T-helper 1 cell treated with Interleukin-12 subunit alpha and Interleukin-12 subunit beta and Interleukin-4 antibody, amounts not matched to agents 30 μg/mL and 1 μg/mL, for 36 hours (primary cell): Measurements from ENCODE around the gene LRCH2.

Experiments used
- H3K27ac Mint-ChIP-seq: one replicate; pipeline ENCODE4 v1.8.0; 2021; ENCODE audit warnings: mild to moderate bottlenecking, mixed read lengths
- H3K27me3 Mint-ChIP-seq: one replicate; pipeline ENCODE4 v1.8.0; 2021; ENCODE audit warnings: low read depth, mixed read lengths
- H3K36me3 Mint-ChIP-seq: one replicate; pipeline ENCODE4 v1.8.0; 2021; ENCODE audit warnings: low read depth, mixed read lengths
- H3K4me1 Mint-ChIP-seq: one replicate; pipeline ENCODE4 v1.8.0; 2021; ENCODE audit warnings: low read depth, mixed read lengths
- H3K4me3 Mint-ChIP-seq: one replicate; pipeline ENCODE4 v1.8.0; 2021; ENCODE audit warnings: mild to moderate bottlenecking, moderate library complexity, mixed read lengths
- H3K9me3 Mint-ChIP-seq: one replicate; pipeline ENCODE4 v1.8.0; 2021; ENCODE audit warnings: mixed read lengths

Gene LRCH2

GRCh38 chrX:115183980-115184379, 49.9 kb downstream of the LRCH2 start:
- Mint-ChIP-seq H3K4me1 (no peaks in the 10 kb centered on the region), H3K27ac (no peak overlapping the region), H3K36me3 (no peaks in the 10 kb centered on the region), H3K27me3 (no peaks in the 10 kb centered on the region), H3K4me3 (no peak overlapping the region), H3K9me3 (peaks cover under 1% of the 10 kb centered on the region)

DNA sequence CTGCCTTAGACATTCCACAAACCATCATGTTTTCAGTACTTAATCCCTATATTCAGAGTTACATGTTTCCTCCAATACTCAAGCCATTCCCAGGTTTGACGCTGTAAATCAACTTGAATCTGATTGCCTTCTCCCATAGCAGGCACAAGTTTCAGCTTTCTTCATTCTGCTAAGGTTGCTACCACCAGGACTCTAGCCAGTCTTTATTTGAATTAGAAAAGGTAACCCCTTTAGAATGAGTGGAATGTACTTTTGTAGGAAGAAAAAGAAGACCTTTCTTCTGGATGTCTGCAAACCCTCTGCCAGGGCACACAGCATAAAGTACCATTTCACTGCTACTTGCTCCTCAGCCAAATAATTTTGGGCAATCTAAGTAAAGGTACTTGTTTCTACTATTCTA, 55.4 kb downstream of the LRCH2 start:
- Mint-ChIP-seq H3K4me3 (no peak overlapping the region), H3K36me3 (no peaks in the 10 kb centered on the region), H3K27me3 (no peaks in the 10 kb centered on the region), H3K4me1 (no peaks in the 10 kb centered on the region), H3K9me3 (no peaks in the 10 kb centered on the region), H3K27ac (no peak overlapping the region)

- Mint-ChIP-seq H3K27ac (no peak overlapping the region), H3K4me1 (no peaks in the 10 kb centered on the region), H3K9me3 (no peaks in the 10 kb centered on the region), H3K36me3 (no peaks in the 10 kb centered on the region), H3K27me3 (no peaks in the 10 kb centered on the region), H3K4me3 (no peak overlapping the region)
These were observed 56.0 kb downstream of the LRCH2 start for GRCh38 chrX:115177932-115178331.

DNA sequence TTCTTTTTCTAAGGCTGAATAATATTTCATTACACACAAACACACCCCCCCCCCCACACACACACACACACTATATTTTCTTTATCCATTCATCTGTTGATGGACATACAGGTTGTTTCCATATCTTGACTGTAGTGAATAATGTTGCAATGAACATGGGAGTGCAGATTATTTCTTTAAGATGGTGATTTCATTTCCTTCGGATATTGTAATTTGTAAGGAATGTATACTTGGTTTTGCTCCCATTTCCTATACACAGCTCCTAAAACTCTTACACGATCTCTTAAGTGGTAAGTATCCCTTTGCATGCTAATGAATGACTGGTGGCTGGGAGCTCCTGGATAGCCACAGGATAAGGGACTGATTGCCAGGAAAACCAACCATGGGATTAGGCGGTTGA, 59.3 kb downstream of the LRCH2 start:
- Mint-ChIP-seq H3K4me1 (no peaks in the 10 kb centered on the region), H3K27ac (no peak overlapping the region), H3K9me3 (no peaks in the 10 kb centered on the region), H3K27me3 (no peaks in the 10 kb centered on the region), H3K36me3 (no peaks in the 10 kb centered on the region), H3K4me3 (no peak overlapping the region)

DNA sequence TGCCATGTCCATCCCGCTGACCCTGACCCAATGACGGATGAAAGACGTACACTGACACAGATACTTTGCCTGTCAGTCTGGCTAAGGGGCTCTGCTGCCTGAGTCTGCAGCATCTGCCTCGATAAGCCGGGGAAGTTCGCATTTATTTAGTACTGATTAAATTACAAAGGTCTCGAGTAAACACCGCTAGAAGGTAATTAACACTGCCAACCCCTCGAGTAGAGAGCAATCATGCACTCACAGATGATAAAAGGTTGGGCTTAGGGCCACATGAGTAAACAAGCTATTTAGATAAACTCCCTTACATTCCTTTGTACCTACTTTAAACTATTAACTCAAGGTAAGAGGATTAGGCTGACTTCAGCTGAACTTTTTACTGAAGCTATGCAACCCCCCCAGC, 60.7 kb downstream of the LRCH2 start:
- H3K9me3 Mint-ChIP-seq: no peaks in the 10 kb centered on the region
- no peaks in the 10 kb centered on the region for H3K36me3 Mint-ChIP-seq
- H3K27ac Mint-ChIP-seq: no peak overlapping the region
- no peaks in the 10 kb centered on the region for H3K27me3 Mint-ChIP-seq
- no peak overlapping the region for H3K4me3 Mint-ChIP-seq
- no peaks in the 10 kb centered on the region for H3K4me1 Mint-ChIP-seq

GRCh38 chrX:115147220-115147619, 86.7 kb downstream of the LRCH2 start:
- Mint-ChIP-seq H3K9me3 (no peaks in the 10 kb centered on the region), H3K36me3 (no peaks in the 10 kb centered on the region), H3K27ac (no peak overlapping the region), H3K4me3 (no peak overlapping the region), H3K27me3 (no peaks in the 10 kb centered on the region), H3K4me1 (no peaks in the 10 kb centered on the region)

DNA sequence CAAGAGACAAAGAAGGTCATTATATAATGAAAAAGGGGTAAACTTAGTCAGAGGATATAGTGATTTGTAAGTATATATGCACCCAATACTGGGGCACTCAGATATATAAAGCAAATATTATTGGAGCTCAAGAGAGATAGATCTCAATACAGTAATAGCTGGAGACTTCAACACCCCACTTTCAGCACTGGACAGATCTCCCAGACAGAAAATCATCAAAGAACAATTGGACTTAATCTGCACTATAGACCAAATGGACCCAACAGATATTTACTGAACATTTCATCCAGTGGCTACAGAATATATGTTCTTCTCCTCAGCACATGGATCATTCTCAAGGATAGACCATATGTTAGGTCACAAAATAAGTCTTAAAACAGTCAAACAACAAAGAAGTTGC, 91.8 kb downstream of the LRCH2 start:
- H3K4me1 Mint-ChIP-seq: no peaks in the 10 kb centered on the region
- H3K27me3 Mint-ChIP-seq: no peaks in the 10 kb centered on the region
- H3K27ac Mint-ChIP-seq: no peak overlapping the region
- no peak overlapping the region for H3K4me3 Mint-ChIP-seq
- H3K36me3 Mint-ChIP-seq: no peaks in the 10 kb centered on the region
- H3K9me3 Mint-ChIP-seq: no peaks in the 10 kb centered on the region

- H3K27me3 Mint-ChIP-seq: no peaks in the 10 kb centered on the region
These were observed 95.9 kb downstream of the LRCH2 start for GRCh38 chrX:115138040-115138439.

GRCh38 chrX:115134382-115134781, 99.5 kb downstream of the LRCH2 start:
- H3K4me3 Mint-ChIP-seq: no peak overlapping the region

More at GRCh38 chrX:115138040-115138439, 95.9 kb downstream of the LRCH2 start:
- no peaks in the 10 kb centered on the region for H3K4me1 Mint-ChIP-seq
- no peak overlapping the region for H3K4me3 Mint-ChIP-seq
- H3K27ac Mint-ChIP-seq: no peak overlapping the region
- no peaks in the 10 kb centered on the region for H3K9me3 Mint-ChIP-seq
- H3K36me3 Mint-ChIP-seq: no peaks in the 10 kb centered on the region

GRCh38 chrX:115112411-115112810, 121.5 kb downstream of the LRCH2 start:
- H3K36me3 Mint-ChIP-seq: no peaks in the 10 kb centered on the region
- no peak overlapping the region for H3K4me3 Mint-ChIP-seq
- H3K27ac Mint-ChIP-seq: no peak overlapping the region
- H3K4me1 Mint-ChIP-seq: no peaks in the 10 kb centered on the region
- no peaks in the 10 kb centered on the region for H3K9me3 Mint-ChIP-seq
- no peaks in the 10 kb centered on the region for H3K27me3 Mint-ChIP-seq

More at GRCh38 chrX:115134382-115134781, 99.5 kb downstream of the LRCH2 start:
- H3K9me3 Mint-ChIP-seq: no peaks in the 10 kb centered on the region
- no peaks in the 10 kb centered on the region for H3K36me3 Mint-ChIP-seq
- H3K4me1 Mint-ChIP-seq: no peaks in the 10 kb centered on the region
- H3K27me3 Mint-ChIP-seq: no peaks in the 10 kb centered on the region
- no peak overlapping the region for H3K27ac Mint-ChIP-seq

GRCh38 chrX:115098897-115099296, 135.0 kb downstream of the LRCH2 start:
- H3K36me3 Mint-ChIP-seq: no peaks in the 10 kb centered on the region
- no peak overlapping the region for H3K27ac Mint-ChIP-seq
- no peaks in the 10 kb centered on the region for H3K4me1 Mint-ChIP-seq
- no peaks in the 10 kb centered on the region for H3K27me3 Mint-ChIP-seq
- H3K4me3 Mint-ChIP-seq: no peak overlapping the region
- H3K9me3 Mint-ChIP-seq: peaks cover 8% of the 10 kb centered on the region

DNA sequence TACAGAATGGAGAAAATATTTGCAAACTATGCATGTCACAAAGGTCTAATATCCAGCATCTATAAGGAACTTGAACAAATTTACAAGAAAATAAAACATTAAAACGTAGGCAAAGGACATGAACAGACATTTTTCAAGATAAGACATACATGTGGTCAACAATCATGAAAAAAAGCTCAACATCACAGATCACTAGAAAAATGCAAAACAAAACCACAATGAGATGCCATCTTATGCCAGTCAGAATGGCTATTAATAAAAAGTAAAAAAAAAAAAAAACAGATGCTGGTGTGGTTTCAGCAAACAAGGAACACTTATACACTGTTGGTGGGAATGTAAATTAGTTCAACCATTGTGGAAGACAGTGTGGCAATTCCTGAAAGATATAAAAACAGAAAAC, 140.7 kb downstream of the LRCH2 start:
- no peak overlapping the region for H3K4me3 Mint-ChIP-seq
- H3K4me1 Mint-ChIP-seq: no peaks in the 10 kb centered on the region
- no peak overlapping the region for H3K27ac Mint-ChIP-seq
- peaks cover 4% of the 10 kb centered on the region for H3K9me3 Mint-ChIP-seq
- H3K27me3 Mint-ChIP-seq: no peaks in the 10 kb centered on the region
- H3K36me3 Mint-ChIP-seq: no peaks in the 10 kb centered on the region

GRCh38 chrX:115089419-115089818, 144.5 kb downstream of the LRCH2 start:
- Mint-ChIP-seq H3K36me3 (no peaks in the 10 kb centered on the region), H3K27me3 (no peaks in the 10 kb centered on the region), H3K27ac (no peak overlapping the region), H3K9me3 (peaks cover 4% of the 10 kb centered on the region), H3K4me3 (no peak overlapping the region), H3K4me1 (no peaks in the 10 kb centered on the region)

DNA sequence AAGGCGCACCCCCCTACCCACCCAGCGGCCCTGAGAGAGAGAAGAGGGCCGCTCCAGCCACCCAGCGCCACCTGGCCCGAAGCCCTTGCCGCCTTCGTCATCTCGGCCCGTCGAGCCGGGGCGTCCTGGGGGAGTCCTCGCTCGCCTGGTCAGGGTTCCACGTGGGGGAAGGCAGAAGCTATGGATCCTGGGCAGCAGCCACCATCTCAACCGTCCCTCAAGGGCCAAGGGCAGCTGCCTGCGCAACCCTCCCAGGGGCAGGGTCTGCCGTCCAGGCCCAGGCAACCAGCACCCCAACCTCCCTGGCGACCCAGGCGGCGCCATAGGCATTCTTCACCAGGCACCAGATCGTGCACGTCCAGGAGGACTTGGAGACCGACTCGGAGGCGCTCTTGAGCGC, 165.0 kb downstream of the LRCH2 start:
- no peaks in the 10 kb centered on the region for H3K4me1 Mint-ChIP-seq
- H3K27ac Mint-ChIP-seq: no peak overlapping the region
- H3K4me3 Mint-ChIP-seq: no peak overlapping the region
- H3K36me3 Mint-ChIP-seq: no peaks in the 10 kb centered on the region
- no peaks in the 10 kb centered on the region for H3K9me3 Mint-ChIP-seq
- no peaks in the 10 kb centered on the region for H3K27me3 Mint-ChIP-seq

DNA sequence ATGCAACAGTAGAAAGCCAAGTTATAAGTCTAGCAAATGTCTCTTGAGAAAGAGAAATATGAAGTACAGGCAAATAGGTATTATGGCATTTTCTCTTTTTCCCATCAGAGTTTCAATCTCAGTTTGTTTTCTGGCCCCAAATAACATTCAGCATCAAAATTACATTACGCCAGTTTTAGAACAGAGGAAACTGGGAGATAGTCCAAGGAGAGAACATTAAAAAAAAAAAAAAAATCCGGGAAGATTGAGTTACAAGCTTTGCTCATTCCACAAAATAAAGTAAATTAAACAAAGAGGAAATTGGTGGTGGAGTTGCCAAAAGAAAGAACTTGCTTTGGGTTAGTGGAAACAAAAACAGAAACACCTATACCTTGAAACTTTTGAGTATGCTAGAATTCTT, 166.1 kb downstream of the LRCH2 start:
- H3K27me3 Mint-ChIP-seq: no peaks in the 10 kb centered on the region
- no peaks in the 10 kb centered on the region for H3K36me3 Mint-ChIP-seq
- no peak overlapping the region for H3K4me3 Mint-ChIP-seq
- no peaks in the 10 kb centered on the region for H3K9me3 Mint-ChIP-seq
- no peaks in the 10 kb centered on the region for H3K4me1 Mint-ChIP-seq
- H3K27ac Mint-ChIP-seq: no peak overlapping the region

DNA sequence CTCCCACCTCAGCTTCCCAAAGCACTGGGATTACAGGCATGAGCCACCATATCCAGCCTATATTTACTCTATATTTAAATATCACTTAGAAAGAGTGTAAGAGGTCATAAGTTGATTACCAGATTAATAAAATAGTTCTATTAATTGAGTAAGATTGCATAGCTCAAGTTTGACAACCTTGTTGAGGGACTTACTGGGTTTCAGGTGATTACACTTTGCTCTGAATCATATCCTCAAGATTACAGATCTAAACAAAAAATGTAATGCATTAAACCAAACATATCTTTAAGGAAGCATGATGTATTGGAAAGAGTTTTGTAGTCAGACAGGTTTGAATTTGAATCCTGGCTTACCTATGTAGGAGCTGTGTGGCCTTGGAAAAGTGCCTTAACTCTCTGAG, 168.6 kb downstream of the LRCH2 start:
- H3K4me1 Mint-ChIP-seq: no peaks in the 10 kb centered on the region

More for the DNA sequence above, 168.6 kb downstream of the LRCH2 start:
- no peaks in the 10 kb centered on the region for H3K27me3 Mint-ChIP-seq
- H3K9me3 Mint-ChIP-seq: peaks cover 6% of the 10 kb centered on the region
- H3K4me3 Mint-ChIP-seq: no peak overlapping the region
- H3K27ac Mint-ChIP-seq: no peak overlapping the region
- no peaks in the 10 kb centered on the region for H3K36me3 Mint-ChIP-seq
